NCI-H226 (cell line): Measurements from ENCODE around the gene SND1.
"Not testable (repeated sequence)": the region's sequence is repeated elsewhere in the genome, so short reads cannot be mapped to it uniquely, and the experiment has no call there.

Experiments
- DNase-seq: peaks from one replicate; pipeline ENCODE4 v3.0.0-alpha.2; 2015

Gene SND1

GRCh38 chr7:128091106-128091505, 439.1 kb downstream of the SND1 start:
- DNase-seq, result no peak

- DNase-seq, result no peak
These were observed 440.2 kb downstream of the SND1 start for GRCh38 chr7:128092221-128092620.

DNA sequence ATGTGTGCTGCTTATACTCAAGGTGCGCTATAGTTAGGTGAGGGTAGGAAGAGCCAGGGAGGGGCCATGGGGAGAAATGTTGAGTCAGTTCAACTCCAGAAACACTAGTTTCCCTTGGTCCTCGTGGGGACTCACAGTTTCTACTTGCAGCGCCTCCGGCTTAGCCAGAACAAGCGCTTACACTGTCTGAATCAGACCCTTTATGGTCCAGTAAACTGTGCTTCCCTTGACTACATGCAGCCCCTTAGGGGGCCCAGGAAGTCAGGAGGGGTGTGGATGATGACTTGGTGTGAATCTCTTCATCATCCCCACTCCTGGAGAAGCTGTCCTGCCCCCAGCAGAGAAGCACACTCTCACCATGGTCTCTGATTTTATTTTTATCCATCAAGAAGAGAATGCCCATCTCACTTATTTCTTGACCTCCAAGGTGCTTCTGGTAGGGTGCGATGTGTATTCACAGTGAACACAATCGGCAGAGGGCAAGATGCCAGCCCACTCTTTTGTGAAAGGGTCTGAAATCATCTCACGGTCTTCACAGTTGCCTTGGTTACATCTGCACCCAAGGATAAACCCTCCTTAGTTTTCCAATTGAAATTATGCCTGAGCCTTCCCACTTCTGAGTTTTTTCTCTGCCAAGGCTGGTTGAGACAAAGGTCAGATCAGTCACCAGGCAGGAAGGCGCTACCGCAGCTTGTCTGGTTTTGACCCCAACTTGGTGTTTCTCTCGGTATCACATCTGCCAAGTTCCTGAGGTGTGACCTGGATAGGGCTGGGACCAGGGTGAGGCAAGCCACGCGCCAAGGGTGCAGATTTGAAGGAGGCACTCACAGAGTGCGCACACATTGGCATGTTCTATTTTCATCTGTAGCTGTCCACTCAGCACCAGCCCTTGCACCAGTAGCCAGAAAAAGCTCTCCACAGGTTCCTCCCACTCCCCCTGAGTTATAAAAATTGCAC, 441.9 kb downstream of the SND1 start:
- DNase-seq, result no peak

DNA sequence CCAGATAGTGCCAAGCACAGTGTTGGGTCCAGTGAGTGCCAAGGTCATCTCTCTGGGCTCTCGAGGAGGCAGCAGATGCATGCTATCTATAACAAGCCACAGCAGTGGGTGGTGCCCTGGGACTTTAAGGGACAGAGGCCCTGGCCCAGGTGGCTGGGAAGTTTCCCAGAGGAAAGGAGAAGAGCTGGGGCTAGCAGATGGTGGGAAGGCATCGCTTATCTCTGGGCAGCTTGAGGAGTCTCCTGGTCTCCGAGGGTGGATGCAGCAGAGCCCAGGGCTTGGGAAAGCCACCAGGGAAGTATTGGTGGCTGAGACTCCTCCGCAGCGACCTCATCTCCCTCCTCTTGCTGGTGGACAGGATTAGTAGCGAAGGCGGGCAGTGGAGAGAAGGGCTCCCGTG, 442.7 kb downstream of the SND1 start:
- DNase-seq, result no peak

- no peak for DNase-seq
These were observed 445.3 kb downstream of the SND1 start for GRCh38 chr7:128097211-128097731.

GRCh38 chr7:128098629-128099028, 446.6 kb downstream of the SND1 start:
- no peak for DNase-seq

DNA sequence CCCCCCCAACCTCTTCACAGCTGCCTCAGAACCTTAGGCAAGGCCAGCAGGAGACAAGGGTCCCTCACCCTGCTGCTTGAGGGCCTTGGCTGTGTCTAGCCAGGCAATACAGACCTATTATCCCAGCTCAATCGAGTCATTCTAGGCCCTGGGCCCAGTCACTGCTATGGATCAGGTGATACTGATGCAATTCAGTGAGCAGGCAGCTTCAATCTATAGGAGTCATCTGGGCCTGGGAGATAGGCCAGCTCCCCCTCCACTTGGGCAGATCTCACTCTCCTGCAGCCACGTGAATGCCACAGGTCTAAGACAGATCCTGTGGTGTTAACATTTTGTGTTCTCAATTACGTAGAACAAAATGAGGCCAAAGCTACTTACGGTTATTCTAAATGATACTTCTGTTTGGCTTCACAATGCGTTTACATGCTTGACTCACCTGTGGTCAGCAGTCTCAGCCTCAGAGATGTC, 447.2 kb downstream of the SND1 start:
- peak; percentile 24 for DNase-seq

DNA sequence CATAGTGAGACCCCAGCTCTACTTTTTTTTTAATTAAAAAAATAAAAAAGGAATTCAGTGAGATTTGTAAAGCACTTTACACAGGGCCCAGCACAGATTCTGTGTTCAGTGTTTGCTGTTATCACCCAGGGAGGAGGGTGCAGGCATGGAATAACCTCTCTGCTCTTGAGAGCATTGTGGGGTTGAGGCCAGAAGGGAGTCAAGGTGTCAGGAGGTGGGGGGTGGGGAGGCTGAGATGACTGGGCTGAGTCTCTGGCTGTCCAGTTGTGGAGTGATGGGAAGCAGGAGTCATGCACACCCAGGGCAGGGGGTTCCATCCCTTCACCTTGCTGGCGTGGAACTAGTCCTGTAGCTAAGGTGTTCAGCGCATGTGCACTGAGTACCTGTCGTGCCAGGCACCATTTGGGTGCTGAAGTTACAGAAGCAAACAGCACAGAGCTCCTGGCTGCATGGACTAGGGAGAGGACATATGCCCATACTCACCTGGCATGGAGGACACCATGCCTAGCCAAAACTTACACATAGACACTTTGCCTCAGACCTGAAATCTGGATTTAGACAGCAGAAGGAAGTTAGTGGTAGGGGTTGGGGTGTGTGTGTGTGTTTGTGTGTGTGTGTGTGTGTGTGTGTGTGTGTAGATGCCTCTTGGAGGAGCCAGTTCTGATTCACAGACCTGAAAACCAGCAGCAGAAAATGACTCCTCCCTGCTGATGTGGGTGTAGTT, 448.4 kb downstream of the SND1 start:
- DNase-seq, result no peak

DNA sequence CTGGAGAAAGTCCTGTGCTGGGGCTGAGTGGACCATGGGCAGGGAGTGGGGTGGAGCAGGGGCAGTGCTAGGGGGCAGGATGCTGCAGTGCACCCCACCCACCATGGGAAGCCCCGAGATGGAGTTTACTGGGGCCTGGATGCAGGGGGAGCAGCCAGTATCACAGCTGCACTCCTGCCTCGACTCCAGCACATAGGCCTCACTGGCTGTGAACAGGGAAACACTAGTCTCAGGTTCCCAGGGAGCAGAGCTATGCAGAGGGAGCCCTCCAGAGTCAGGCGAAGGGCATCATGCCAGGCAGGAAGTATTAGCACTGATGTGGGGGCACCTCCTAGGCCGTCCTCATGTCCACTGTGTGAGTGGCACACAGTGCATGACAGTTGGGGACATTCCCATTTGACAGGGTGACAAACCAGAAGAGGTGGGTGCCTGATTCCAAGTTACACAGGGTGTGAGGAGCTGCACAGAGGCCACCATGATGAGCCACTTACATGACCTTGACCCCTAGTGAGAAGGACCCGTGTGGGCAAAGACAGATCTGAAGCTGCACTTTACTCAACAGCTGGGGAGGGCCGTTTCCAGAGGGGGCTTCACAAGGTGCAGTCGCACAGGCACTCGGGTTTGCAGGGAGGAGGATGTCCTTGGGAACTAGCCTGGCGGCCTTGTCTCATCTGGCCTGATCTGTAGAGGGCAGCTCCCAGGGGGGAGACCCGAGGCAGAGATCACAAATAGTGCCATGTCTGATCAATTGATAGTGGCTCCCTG, 449.1 kb downstream of the SND1 start:
- DNase-seq, result no peak

GRCh38 chr7:128102490-128103291, 450.7 kb downstream of the SND1 start:
- no peak for DNase-seq

- DNase-seq, result no peak
These were observed 451.6 kb downstream of the SND1 start for GRCh38 chr7:128103498-128104107.

DNA sequence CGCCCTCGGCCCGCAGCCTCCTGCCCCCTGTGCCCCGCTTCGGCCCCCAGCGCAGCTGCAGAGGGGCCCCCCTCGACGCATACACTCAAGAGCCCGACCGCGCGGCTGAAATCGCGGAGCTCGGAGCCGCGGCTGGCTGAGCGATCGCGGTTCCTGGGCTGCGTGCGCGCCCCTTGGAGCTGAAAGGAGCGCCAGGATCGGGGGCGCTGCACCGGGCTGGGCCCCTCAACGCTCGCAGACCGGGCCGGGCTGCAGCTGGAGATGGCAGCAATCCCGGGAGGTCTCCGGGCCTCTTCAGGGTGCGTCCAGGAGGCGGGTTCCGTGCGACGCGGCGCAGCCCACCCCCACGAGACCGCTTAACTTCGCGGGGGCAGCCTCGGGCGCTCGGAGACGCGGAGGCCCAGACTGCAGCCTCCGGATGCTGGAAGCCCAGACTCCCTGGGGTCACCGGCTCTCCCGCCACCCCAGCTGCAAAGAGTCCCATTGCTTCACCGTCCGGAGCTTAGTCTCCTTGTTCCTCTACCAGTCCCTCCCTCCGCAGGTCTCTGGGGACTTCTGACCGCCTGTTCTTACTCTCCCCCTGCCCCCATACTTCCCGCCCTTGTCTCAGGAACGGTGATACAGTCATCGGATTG, 452.2 kb downstream of the SND1 start:
- no peak for DNase-seq

DNA sequence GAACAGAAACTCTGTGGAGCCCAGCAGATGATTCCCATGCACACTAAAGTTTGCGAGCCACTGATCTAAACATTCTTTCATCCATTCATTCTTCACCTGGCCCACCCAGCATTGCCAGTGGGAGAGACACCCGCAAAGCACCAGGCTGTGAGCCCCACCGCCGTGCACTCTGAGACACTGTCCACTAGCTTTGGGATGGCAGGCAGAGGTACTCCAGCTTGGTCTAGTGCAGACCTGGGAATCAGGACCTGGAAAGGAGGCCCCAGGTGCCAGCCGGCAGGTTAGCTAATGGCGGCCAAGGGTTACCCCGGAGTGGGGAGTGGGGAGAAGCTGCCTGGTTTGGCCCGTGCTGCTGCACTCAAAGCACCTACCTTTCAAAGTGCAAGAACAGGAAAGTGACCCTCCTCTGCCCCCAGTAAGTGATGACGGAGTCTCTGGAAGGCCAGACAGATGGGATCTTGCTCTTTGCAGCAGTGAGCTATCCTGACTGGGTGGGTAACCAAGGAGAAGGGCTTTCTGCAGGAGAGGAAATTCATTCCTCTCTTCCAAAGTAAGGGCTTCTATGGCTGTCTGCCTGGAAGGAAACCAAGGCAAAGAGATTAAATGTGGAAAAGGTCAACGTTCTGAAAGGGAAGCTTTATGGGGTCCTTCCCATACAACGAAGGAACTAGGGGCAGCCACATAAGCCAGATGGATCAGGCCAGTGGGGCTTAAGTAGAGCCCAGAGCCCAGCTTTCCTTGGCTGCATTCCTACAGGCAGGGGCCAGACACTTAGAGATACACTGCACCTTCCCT, 453.4 kb downstream of the SND1 start:
- DNase-seq, result no peak

GRCh38 chr7:128106821-128107220, 454.8 kb downstream of the SND1 start:
- DNase-seq, result no peak

DNA sequence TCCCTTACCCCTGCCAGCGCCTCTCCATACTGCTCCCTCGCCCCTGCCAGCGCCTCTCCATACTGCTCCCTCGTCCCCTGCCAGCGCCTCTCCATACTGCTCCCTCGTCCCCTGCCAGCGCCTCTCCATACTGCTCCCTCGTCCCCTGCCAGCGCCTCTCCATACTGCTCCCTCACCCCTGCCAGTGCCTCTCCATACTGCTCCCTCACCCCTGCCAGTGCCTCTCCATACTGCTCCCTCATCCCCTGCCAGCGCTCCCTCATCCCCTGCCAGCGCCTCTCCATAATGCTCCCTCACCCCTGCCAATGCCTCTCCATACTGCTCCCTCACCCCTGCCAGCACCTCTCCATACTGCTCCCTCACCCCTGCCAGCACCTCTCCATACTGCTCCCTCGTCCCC, 455.5 kb downstream of the SND1 start:
- DNase-seq, result not testable (repeated sequence)

- DNase-seq, result no peak
These were observed 456.1 kb downstream of the SND1 start for GRCh38 chr7:128108129-128108528.

DNA sequence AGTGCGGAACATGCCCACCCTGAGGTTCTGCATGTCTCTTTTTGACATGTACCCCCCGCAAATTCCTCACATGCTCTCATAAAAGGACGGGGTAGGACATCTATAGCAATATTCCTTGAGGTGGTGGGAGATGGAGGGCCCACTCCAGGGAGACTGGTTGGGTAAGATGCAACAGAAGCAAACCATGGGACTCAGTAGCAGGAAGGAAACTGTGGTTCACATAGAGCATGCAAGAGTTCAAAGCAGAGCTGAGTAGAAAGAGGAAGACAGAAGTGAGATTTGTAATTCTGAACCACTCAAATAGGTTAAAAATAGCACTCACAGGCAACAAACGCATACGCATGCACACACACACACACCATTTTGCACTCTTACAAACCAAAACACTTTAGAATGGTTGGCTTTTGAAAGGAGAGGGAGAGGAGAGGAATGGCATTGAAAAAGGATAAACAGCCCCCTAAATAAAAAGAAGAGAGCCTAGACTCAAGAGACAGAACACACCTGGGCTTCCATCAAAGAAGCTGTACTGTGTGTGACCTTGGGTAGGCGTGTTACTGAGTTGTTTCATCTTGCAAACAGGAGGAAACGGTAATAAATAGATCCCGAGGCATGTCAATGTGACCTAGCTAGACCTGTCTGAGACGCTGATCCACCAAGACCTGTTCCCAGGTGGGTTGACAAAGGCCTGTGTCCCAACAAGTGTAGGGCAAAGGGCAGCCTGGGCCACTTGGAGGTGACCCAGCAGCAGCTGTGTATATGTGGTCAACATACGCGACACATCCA, 456.8 kb downstream of the SND1 start:
- no peak for DNase-seq

DNA sequence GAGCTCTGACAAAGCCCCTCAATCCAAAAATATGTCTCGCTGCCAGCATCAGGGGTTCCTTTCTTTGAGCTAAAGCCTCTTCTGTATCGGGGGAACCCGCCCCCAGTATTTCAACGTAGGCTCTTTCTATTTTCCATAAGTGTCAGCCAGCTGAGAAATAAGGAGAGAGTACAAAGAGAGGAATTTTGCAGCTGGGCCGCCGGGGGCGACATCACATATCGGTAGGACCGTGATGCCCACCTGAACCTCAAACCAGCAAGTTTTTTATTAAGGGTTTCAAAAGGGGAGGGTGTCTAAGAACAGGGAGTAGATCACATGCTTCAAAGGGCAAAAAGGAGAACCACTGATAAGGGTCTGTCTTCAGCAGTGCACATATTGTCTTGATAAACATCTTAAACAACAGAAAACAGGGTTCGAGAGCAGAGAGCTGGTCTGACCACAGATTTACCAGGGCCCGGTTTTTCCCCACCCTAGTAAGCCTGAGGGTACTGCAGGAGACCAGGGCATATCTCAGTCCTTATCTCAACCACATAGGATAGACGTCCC, 457.5 kb downstream of the SND1 start:
- DNase-seq, result not testable (repeated sequence)
